ENCODE measurements around the gene RSAD2. TPM values are rescaled to one million over a fixed set of nuclear protein-coding genes. Genes with fewer than 3 reads are reported as not detected.

The RSAD2 gene
- total RNA-seq, 1 donor from 2014 or later = 21.9 TPM

GRCh38 chr2:6923319-6923718 is 45.7 kb downstream of the RSAD2 start:
- Histone ChIP-seq H3K4me3 (no peak overlapping the region), H3K9me3 (no peaks in the 10 kb centered on the region), H3K27me3 (ENCODE audit: low read depth) (no peaks in the 10 kb centered on the region), H3K36me3 (no peaks in the 10 kb centered on the region), H3K4me1 (peaks cover 33% of the 10 kb centered on the region), H3K27ac (no peak overlapping the region)
- intact Hi-C loops (cut with DNase I) = no loop called here
- no peak for ATAC-seq
- TF ChIP-seq, protein P1, sequence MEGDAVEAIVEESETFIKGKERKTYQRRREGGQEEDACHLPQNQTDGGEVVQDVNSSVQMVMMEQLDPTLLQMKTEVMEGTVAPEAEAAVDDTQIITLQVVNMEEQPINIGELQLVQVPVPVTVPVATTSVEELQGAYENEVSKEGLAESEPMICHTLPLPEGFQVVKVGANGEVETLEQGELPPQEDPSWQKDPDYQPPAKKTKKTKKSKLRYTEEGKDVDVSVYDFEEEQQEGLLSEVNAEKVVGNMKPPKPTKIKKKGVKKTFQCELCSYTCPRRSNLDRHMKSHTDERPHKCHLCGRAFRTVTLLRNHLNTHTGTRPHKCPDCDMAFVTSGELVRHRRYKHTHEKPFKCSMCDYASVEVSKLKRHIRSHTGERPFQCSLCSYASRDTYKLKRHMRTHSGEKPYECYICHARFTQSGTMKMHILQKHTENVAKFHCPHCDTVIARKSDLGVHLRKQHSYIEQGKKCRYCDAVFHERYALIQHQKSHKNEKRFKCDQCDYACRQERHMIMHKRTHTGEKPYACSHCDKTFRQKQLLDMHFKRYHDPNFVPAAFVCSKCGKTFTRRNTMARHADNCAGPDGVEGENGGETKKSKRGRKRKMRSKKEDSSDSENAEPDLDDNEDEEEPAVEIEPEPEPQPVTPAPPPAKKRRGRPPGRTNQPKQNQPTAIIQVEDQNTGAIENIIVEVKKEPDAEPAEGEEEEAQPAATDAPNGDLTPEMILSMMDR (IDR thresholded peaks at IDR 0.05) = no peak
- DNase-seq = no peak

DNA sequence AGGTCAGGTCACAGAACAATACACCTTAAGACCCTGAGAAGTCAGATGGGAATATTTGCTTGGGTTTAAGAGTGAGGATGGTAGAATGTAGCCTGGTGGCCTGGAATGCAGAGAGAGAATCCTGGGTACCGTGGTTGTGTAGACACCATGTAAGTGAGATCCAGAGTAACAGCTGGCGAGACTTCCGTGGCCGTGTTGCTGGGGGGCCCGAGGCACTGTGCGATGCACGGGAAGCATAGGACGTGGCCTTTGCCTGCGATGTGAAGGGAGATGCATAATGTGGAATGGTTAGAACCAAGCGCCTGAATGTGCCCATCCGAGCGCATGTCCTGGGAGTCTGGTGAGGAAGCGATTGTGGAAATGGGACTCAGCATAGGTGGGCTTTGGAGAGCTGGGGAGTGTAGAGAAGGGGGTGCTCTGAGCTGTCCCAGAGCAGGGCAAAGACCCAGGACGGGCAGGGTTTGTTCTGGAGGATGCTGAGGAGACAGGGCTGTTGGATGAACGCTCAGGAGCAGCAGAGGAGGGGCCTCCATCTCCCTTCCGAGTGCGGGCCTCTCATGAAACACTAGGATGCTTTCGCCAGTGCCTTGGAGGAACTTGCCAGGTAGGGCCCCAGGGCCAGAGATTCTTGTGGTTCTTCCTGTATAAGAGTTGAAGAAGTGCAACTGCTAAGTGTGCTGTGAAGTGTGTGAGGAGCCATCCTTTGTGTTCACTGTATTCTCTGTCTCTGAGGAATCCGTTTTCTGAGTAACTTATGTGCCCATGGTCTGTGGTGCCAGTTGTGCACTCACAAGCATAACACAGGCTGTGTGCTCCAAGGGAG is 46.7 kb downstream of the RSAD2 start:
- Histone ChIP-seq H3K9me3 (no peaks in the 10 kb centered on the region), H3K4me3 (no peak overlapping the region), H3K36me3 (no peaks in the 10 kb centered on the region), H3K27me3 (ENCODE audit: low read depth) (no peaks in the 10 kb centered on the region), H3K27ac (no peak overlapping the region), H3K4me1 (peaks cover 36% of the 10 kb centered on the region)
- intact Hi-C loops (cut with DNase I) = no loop called here
- TF ChIP-seq, protein P1 (IDR thresholded peaks at IDR 0.05) = no peak
- no peak for DNase-seq
- ATAC-seq = no peak

- TF ChIP-seq, protein P1 (IDR thresholded peaks at IDR 0.05) = no peak
- no peak for ATAC-seq
- Histone ChIP-seq H3K27ac (no peak overlapping the region), H3K36me3 (no peaks in the 10 kb centered on the region), H3K27me3 (ENCODE audit: low read depth) (no peaks in the 10 kb centered on the region), H3K4me1 (peaks cover 39% of the 10 kb centered on the region), H3K4me3 (no peak overlapping the region), H3K9me3 (no peaks in the 10 kb centered on the region)
- DNase-seq = no peak
- intact Hi-C loops (cut with DNase I) = no loop called here
Observed at GRCh38 chr2:6924924-6925409, 47.4 kb downstream of the RSAD2 start.

DNA sequence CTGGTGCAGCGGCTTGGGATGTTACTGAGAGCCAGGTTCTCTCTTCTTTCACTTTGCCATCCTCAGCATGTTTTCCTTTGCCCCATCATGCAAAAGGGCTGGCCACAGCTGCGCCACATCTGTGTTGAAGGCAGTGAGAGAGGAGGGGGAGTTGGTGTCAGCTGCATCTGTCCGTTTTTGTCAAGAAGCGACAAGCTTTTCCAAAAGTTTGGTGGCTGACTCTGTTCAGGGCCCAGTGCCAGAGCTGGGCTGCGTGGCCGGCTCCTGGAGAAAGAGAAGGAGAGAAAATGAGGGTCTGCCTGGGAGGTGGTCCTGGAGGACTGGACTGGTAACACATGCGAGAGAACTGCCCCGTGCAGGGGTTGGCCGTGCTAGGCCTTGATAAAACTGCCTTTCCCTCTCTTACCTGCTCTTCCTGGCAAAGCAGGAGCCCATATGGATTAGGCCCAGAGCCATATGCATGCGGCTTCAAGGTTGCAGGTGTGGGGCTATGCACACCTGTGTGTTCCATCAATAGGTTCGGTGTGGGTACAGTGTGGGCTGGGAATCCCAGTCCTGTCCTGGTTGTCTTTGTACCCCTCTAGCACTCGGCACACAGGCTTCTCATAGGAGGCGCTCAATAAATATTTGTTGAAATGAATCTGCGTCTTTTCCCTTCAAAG is 48.6 kb downstream of the RSAD2 start:
- H3K9me3 ChIP-seq = no peaks in the 10 kb centered on the region
- H3K27me3 ChIP-seq (ENCODE audit: low read depth) = no peaks in the 10 kb centered on the region
- DNase-seq = no peak
- H3K4me1 ChIP-seq = peaks cover 29% of the 10 kb centered on the region
- H3K4me3 ChIP-seq = no peak overlapping the region
- intact Hi-C loops (cut with DNase I) = no loop called here
- no peaks in the 10 kb centered on the region for H3K36me3 ChIP-seq
- no peak for ATAC-seq
- TF ChIP-seq, protein P1 (IDR thresholded peaks at IDR 0.05) = no peak
- H3K27ac ChIP-seq = no peak overlapping the region

DNA sequence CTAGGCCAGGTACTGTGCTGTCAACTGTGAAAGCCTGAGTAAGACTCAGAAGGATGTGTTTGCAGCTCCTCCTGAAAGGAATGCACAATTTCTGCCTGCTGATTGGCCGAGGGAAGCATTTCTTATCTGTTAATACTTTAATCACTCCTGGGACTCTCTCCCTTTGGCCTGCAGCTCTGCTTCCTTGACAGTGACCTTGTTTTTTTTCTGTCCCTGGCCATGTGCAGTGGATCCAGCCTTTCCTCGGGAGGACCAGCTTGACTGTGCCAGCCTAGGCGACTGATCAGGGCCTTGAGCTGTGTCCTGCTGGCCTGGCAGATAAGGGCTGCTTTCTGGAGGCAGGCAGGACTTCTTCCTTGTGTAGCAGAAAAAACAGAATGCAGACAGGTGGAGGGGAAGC is 49.6 kb downstream of the RSAD2 start:
- Histone ChIP-seq H3K27ac (no peak overlapping the region), H3K27me3 (ENCODE audit: low read depth) (no peaks in the 10 kb centered on the region), H3K36me3 (no peaks in the 10 kb centered on the region), H3K9me3 (no peaks in the 10 kb centered on the region), H3K4me3 (no peak overlapping the region), H3K4me1 (peaks cover 20% of the 10 kb centered on the region)
- TF ChIP-seq, protein P1 (IDR thresholded peaks at IDR 0.05) = no peak
- DNase-seq (no peak), ATAC-seq (peak in 1 of 2 donors; percentile 40)
- intact Hi-C loops (cut with DNase I) = no loop called here
